Loucy (cell line): ENCODE measurements around the gene SCYGR3.
A peak's percentile ranks its signal among the peaks of the same experiment; 100 is the strongest.

Experiments used
- H2AFZ ChIP-seq: fragments of 200-600 bp; sonication (generic); 2 replicates; pipeline ENCODE4 v1.6.0; 2016; ENCODE audit warnings: antibody characterized with exemption, mild to moderate bottlenecking, low read length, moderate library complexity
- H3F3A ChIP-seq: fragments of 200-600 bp; 2 replicates; pipeline ENCODE4 v1.6.0; 2016; ENCODE audit warnings: antibody characterized with exemption, low read depth, mild to moderate bottlenecking
- H3K27me3 ChIP-seq: fragments of 200-600 bp; sonication (generic); 2 replicates; pipeline ENCODE4 v1.6.1; 2014; ENCODE audit warnings: low read length, mild to moderate bottlenecking; ENCODE audit not compliant: insufficient read depth, poor library complexity, severe bottlenecking
- H3K36me3 ChIP-seq: fragments of 200-600 bp; sonication (generic); 2 replicates; pipeline ENCODE4 v1.6.1; 2016; ENCODE audit warnings: low read length; ENCODE audit not compliant: insufficient read depth
- H3K4me1 ChIP-seq: fragments of 200-600 bp; sonication (generic); 2 replicates; pipeline ENCODE4 v1.5.1; 2014; ENCODE audit warnings: low read length, mild to moderate bottlenecking; ENCODE audit not compliant: insufficient read depth, poor library complexity, severe bottlenecking
- H3K4me2 ChIP-seq: fragments of 200-600 bp; sonication (generic); 2 replicates; pipeline ENCODE4 v1.6.0; 2014; ENCODE audit warnings: antibody characterized with exemption, low read length, low read depth, mild to moderate bottlenecking; ENCODE audit not compliant: poor library complexity, severe bottlenecking
- H3K4me3 ChIP-seq: fragments of 200-600 bp; sonication (generic); 2 replicates; pipeline ENCODE4 v1.5.1; 2014; ENCODE audit warnings: low read length, mild to moderate bottlenecking, mixed read lengths; ENCODE audit not compliant: poor library complexity, severe bottlenecking
- H3K79me2 ChIP-seq: fragments of 200-600 bp; sonication (generic); 2 replicates; pipeline ENCODE4 v1.6.1; 2014; ENCODE audit warnings: low read length; ENCODE audit not compliant: insufficient read depth
- H3K9ac ChIP-seq: fragments of 200-600 bp; sonication (generic); 2 replicates; pipeline ENCODE4 v1.6.0; 2014; ENCODE audit warnings: mild to moderate bottlenecking, low read depth, low read length, moderate library complexity; ENCODE audit not compliant: poor library complexity, severe bottlenecking
- H3K9me2 ChIP-seq: fragments of 200-600 bp; sonication (generic); replicated peaks from 2 replicates; pipeline ENCODE4 v1.6.1; 2016; ENCODE audit warnings: low read depth, low read length, mixed read lengths
- H3K9me3 ChIP-seq: fragments of 200-600 bp; sonication (generic); 2 replicates; pipeline ENCODE4 v1.6.1; 2014; ENCODE audit warnings: mild to moderate bottlenecking, antibody characterized with exemption, low read length, low read depth; ENCODE audit not compliant: insufficient read depth
- H4K20me1 ChIP-seq: fragments of 200-600 bp; sonication (generic); 2 replicates; pipeline ENCODE4 v1.6.0; 2014; ENCODE audit warnings: antibody characterized with exemption, low read length, mild to moderate bottlenecking; ENCODE audit not compliant: insufficient read depth, poor library complexity, severe bottlenecking
- CTCF ChIP-seq: fragments of 200-600 bp; sonication (generic); conservative IDR thresholded peaks from 2 replicates; pipeline ENCODE4 v1.5.1; 2014; ENCODE audit warnings: mild to moderate bottlenecking, antibody characterized with exemption, low read length
- EZH2phosphoT487 ChIP-seq: fragments of 200-600 bp; IDR thresholded peaks from 2 replicates; pipeline ENCODE4 v1.6.1; 2018; ENCODE audit warnings: antibody characterized with exemption, mild to moderate bottlenecking, moderate library complexity, borderline replicate concordance

Gene SCYGR3

GRCh38 chr2:227582369-227582768 lies 32.3 kb downstream of the SCYGR3 start:
- no peaks in the 10 kb centered on the region for H3K27me3 ChIP-seq
- no peaks in the 10 kb centered on the region for H3K4me1 ChIP-seq
- H3K4me3 ChIP-seq = no peak overlapping the region
- no peak overlapping the region for H2AFZ ChIP-seq
- no peaks in the 10 kb centered on the region for H3K79me2 ChIP-seq
- no peaks in the 10 kb centered on the region for H3F3A ChIP-seq
- H4K20me1 ChIP-seq = no peaks in the 10 kb centered on the region
- H3K9me3 ChIP-seq = no peaks in the 10 kb centered on the region
- no peak overlapping the region for H3K9ac ChIP-seq
- no peaks in the 10 kb centered on the region for H3K9me2 ChIP-seq
- no peak for TF ChIP-seq EZH2phosphoT487
- TF ChIP-seq CTCF = no peak
- no peaks in the 10 kb centered on the region for H3K36me3 ChIP-seq
- no peak overlapping the region for H3K4me2 ChIP-seq

DNA sequence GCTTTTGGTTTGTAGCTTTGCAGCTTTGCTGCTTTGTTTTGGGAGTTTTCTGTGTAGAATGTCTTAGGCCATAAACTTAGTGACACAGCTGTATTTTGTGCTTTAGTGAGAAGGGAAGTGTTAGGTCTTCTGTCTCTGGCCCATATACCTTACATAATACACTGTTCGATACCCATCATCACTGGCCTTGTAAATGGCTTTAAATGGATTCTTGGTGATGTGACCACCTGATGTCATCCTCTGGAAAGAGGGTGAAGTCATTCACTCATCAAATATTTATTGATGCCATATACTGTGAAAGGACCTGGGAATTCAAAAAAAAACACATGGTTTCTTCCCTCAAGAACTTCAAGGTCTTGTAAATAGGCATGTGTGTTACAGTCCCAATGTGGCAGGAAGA lies 34.8 kb downstream of the SCYGR3 start:
- Histone ChIP-seq H3K4me3 (no peak overlapping the region), H3K9me3 (no peaks in the 10 kb centered on the region)

DNA sequence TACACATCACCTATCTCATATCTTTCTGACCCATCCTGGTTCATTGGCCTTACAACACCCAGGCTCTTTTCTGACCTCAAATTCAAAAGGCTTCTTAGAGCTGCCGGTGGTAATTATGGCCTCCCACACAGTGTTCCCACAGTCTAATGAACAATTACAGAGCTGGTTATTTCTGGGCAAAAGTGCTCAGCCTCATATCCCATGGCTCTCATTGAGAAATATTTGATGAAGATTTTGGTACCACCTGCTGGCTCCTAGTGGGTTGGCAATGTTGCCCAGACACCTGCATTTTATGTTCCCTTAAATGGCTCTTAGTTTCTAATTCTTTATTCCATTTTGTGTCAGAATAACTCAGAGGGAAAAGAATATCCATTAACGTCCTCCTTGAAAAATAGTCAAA lies 36.0 kb downstream of the SCYGR3 start:
- Histone ChIP-seq H3K9ac (no peak overlapping the region), H4K20me1 (no peaks in the 10 kb centered on the region)

More for the DNA sequence above, 34.8 kb downstream of the SCYGR3 start:
- H3K36me3 ChIP-seq = no peaks in the 10 kb centered on the region
- no peak overlapping the region for H3K9ac ChIP-seq
- TF ChIP-seq EZH2phosphoT487 (no peak), CTCF (no peak)
- no peaks in the 10 kb centered on the region for H3F3A ChIP-seq
- no peaks in the 10 kb centered on the region for H3K4me1 ChIP-seq
- H4K20me1 ChIP-seq = no peaks in the 10 kb centered on the region
- no peaks in the 10 kb centered on the region for H3K9me2 ChIP-seq
- H3K27me3 ChIP-seq = no peaks in the 10 kb centered on the region
- H3K4me2 ChIP-seq = no peak overlapping the region
- no peak overlapping the region for H2AFZ ChIP-seq
- H3K79me2 ChIP-seq = no peaks in the 10 kb centered on the region

More for the DNA sequence above, 36.0 kb downstream of the SCYGR3 start:
- Histone ChIP-seq H3K27me3 (no peaks in the 10 kb centered on the region), H3K4me1 (no peaks in the 10 kb centered on the region), H2AFZ (no peak overlapping the region), H3K36me3 (no peaks in the 10 kb centered on the region), H3K9me3 (no peaks in the 10 kb centered on the region), H3K4me3 (no peak overlapping the region), H3K4me2 (no peak overlapping the region), H3K79me2 (no peaks in the 10 kb centered on the region), H3K9me2 (no peaks in the 10 kb centered on the region), H3F3A (no peaks in the 10 kb centered on the region)
- TF ChIP-seq CTCF (peak; percentile 35), EZH2phosphoT487 (no peak)
